Stimulated activated naive CD8-positive, alpha-beta T cell treated with anti-CD3 and anti-CD28 coated beads, Interleukin-15, Interleukin-2, amounts not matched to agents 100 U/mL and 50 U/mL, for 24 hours (primary cell): ENCODE measurements around the gene KIF14.
"Not testable (repeated sequence)": the region's sequence is repeated elsewhere in the genome, so short reads cannot be mapped to it uniquely, and the experiment has no call there.

ENCODE experiments used
- ATAC-seq: fragments of 150-1000 bp; cut with Tn5 transposase; one replicate; pipeline ENCODE4 v1.10.0; 2021
- DNase-seq: peaks from one replicate; pipeline ENCODE4 v3.0.0; 2021

Gene KIF14

GRCh38 chr1:200546577-200546976 lies 74.0 kb downstream of the KIF14 start:
- ATAC-seq: no peak
- DNase-seq: no peak

- DNase-seq: no peak
- no peak for ATAC-seq
Observed at GRCh38 chr1:200542162-200542561, 78.4 kb downstream of the KIF14 start.

DNA sequence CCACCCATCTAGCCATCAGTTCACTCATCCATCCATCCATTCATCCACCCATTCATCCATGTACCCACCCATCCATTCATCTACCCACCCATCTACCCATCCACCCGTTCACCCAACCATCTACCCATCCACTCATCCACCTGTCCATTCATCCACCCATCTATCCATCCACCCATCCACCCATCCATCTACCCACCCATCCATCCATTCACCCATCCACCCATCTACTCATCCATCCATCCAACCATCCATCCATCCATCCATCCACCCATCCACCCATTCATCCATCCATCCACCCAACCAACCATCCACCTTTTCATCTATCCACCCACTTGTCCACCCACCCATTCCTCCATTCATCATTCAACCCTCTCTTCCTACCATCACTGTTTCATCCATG lies 80.3 kb downstream of the KIF14 start:
- ATAC-seq (no peak), DNase-seq (no peak)

DNA sequence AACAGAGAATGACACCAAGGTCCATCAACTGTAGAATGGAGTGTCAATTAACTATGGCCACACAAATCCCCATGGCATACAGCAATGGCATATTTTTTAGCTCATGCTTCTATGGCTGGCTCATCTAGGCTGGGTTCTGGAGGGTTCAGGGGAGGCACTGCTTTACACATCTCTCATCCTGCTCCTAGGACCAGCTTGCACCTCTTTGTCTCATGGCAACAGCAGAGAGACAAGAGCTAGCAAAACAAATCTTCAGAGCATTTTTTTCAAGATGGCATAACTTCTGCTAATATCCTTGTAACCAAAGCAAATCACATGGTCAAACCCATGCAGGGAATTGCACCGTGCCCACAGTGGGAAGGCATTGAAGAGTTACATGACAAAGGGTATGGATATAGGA lies 82.4 kb downstream of the KIF14 start:
- ATAC-seq: no peak
- DNase-seq: no peak

- DNase-seq (peak; percentile 11), ATAC-seq (peak; percentile 72)
Observed at GRCh38 chr1:200535605-200536004, 84.9 kb downstream of the KIF14 start.

DNA sequence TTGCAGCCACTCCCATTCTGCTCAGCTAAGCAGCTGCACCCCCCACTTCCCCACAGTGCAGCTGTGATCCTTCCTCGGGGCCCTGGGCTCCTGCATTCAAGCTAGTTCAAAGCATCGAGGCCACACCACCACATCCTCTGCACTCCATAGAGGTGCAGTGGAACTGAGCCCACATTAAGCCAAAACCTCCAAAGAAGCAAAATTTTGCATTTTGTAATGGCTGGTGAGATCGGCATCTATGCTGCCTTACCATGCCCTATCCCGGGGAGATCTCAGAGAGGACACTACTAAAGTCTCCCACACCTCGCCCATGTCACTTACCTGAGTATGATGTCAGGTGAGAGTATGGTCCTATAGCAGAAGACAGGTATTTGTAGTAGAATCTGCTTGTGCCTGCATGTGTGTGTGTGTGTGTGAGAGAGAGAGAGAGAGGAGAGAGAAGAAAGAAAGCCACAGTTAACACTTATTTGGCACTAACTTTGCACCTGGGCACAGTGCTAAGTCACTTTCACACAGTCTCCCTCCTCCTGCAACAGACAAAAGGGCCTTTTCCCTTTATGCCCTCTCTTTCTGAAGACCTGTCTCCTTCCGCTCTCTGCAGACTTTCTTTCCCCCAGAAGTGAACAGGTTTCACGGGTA lies 89.8 kb downstream of the KIF14 start:
- DNase-seq: peak; percentile 27
- peak; percentile 67 for ATAC-seq

- DNase-seq (no peak), ATAC-seq (no peak)
Observed at GRCh38 chr1:200528858-200529606, 91.5 kb downstream of the KIF14 start.

GRCh38 chr1:200527670-200528069 lies 92.9 kb downstream of the KIF14 start:
- ATAC-seq: no peak
- DNase-seq: no peak

GRCh38 chr1:200526709-200527612 lies 93.6 kb downstream of the KIF14 start:
- DNase-seq (no peak), ATAC-seq (no peak)

GRCh38 chr1:200525090-200525987 lies 95.2 kb downstream of the KIF14 start:
- ATAC-seq: no peak

DNA sequence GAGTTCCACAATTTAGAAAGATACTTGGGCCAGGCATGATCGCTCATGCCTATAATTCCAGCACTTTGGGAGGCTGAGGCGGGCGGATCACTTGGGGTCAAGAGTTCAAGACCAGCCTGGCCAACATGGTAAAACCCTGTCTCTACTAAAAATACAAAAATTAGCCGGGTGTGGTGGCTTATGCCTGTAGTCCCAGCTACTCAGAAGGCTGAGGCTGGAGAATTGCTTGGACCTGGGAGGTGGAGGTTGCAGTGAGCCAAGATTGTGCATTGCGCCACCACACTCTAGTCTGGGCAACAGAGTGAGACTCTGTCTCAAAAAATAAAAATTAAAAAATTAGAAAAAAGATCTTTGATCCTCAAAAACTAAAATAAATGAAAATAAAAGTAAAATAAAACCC lies 96.0 kb downstream of the KIF14 start:
- ATAC-seq, DNase-seq: not testable (repeated sequence)

More at GRCh38 chr1:200525090-200525987, 95.2 kb downstream of the KIF14 start:
- DNase-seq: no peak

DNA sequence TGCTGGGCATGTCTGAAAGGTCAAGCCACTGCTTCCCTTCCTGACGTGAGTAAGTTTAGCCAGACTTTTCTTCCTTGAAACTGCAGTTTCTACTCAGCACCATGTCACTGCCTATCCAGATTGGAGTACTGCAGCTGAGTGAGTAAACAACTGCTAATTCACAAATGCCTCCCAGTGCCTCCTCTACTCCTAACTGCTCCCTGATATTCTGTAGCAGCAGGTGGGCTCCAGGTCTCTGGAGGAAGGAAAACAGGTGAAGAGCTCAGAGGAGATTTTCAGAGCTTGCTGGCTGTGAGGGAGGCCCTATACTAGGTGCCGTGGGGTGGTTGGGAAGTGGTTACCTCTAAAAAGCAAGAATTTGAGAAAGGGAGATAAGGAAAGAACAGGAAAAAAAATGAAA lies 96.5 kb downstream of the KIF14 start:
- ATAC-seq (no peak), DNase-seq (no peak)

DNA sequence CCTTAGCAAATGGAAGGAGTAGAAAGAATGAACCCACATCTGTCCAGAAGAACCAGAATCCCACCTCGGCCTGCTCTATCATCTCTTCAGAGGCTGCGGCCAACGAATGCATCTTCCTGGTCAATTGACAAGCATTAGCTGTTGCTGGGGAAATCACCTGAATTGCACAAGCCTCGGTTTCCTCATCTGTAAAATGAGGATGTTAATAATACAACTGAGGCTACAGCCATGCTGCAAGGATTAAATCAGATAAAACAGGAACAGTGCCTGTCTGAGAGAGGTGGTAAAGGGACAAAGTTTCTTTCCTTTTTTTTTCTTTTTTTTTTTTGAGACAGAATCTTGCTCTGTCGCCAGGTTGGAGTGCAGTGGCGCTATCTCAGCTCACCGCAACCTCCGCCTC lies 99.8 kb downstream of the KIF14 start:
- ATAC-seq (no peak), DNase-seq (no peak)

- DNase-seq (no peak), ATAC-seq (no peak)
Observed at GRCh38 chr1:200518524-200518923, 102.0 kb downstream of the KIF14 start.

DNA sequence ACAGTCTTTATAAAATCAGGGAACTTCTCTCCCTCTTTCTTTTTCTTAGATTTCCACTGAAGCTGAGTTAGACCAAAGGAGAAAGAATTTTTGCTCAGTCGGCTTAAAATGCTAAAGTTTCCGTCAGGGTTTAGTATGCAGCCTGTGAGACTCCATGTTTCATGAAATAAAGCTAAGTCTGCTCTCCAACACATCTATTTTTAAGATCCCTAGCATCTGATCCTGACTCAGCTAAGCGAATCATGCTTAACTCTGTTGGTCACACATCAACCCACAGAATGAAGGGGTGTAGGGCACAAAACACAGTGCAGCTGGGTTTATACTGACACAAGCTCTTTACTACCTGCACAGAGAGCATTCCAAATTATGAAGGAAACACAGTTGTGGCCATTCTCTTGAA lies 108.4 kb downstream of the KIF14 start:
- peak; percentile 60 for ATAC-seq
- no peak for DNase-seq

DNA sequence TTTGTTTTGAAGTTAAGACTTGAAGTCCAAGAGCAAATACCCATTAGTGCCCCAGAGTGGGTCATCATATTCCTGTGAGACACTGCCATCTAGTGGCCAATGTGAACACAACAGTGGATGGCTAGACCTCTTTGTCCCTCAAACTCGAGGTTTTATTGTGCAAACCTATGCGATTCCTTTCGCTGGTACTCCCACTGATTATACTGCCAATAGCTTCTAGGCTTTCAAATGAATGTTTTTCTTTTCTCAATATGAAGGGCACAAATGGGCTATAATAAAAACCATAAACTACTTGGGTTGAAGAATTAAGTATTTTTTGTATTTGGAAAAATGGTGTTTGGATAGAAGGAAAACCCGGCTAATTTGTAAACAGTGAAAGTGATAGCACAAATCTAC lies 110.3 kb downstream of the KIF14 start:
- peak; percentile 77 for ATAC-seq
- peak; percentile 71 for DNase-seq

- ATAC-seq: no peak
- DNase-seq: no peak
Observed at GRCh38 chr1:200506471-200506870, 114.1 kb downstream of the KIF14 start.

- no peak for DNase-seq
- ATAC-seq: no peak
Observed at GRCh38 chr1:200505257-200505656, 115.3 kb downstream of the KIF14 start.
